GM21576 (cell line): Measurements from ENCODE around the gene DENND6A.
"Not testable (repeated sequence)": the region's sequence is repeated elsewhere in the genome, so short reads cannot be mapped to it uniquely, and the experiment has no call there.

Experiments
- ATAC-seq: cut with Tn5 transposase; IDR thresholded peaks from one replicate; pipeline ENCODE4 v1.9.1; 2021; ENCODE audit warnings: mild to moderate bottlenecking, moderate library complexity; ENCODE audit not compliant: unreplicated experiment

DENND6A gene

GRCh38 chr3:57694146-57694545 lies 1.3 kb upstream of the DENND6A start:
- no peak for ATAC-seq

- ATAC-seq: not testable (repeated sequence)
Observed at GRCh38 chr3:57692133-57692395, 813 bp downstream of the DENND6A start.

GRCh38 chr3:57691411-57692132 lies 1.3 kb downstream of the DENND6A start:
- no peak for ATAC-seq

- ATAC-seq: no peak
Observed at GRCh38 chr3:57689367-57690053, 3.4 kb downstream of the DENND6A start.

- no peak for ATAC-seq
Observed at GRCh38 chr3:57688291-57688690, 4.6 kb downstream of the DENND6A start.

- ATAC-seq: no peak
Observed at GRCh38 chr3:57683286-57683685, 9.6 kb downstream of the DENND6A start.

GRCh38 chr3:57682284-57682683 lies 10.6 kb downstream of the DENND6A start:
- no peak for ATAC-seq

GRCh38 chr3:57681691-57682090 lies 11.2 kb downstream of the DENND6A start:
- no peak for ATAC-seq

- no peak for ATAC-seq
Observed at GRCh38 chr3:57680046-57680445, 12.8 kb downstream of the DENND6A start.

- no peak for ATAC-seq
Observed at GRCh38 chr3:57675530-57675929, 17.3 kb downstream of the DENND6A start.

GRCh38 chr3:57673156-57673555 lies 19.7 kb downstream of the DENND6A start:
- ATAC-seq: no peak

GRCh38 chr3:57670543-57670942 lies 22.3 kb downstream of the DENND6A start:
- ATAC-seq: no peak

GRCh38 chr3:57661404-57661803 lies 31.5 kb downstream of the DENND6A start:
- no peak for ATAC-seq

- ATAC-seq: no peak
Observed at GRCh38 chr3:57659806-57660439, 33.0 kb downstream of the DENND6A start.

- ATAC-seq: no peak
Observed at GRCh38 chr3:57659004-57659673, 33.7 kb downstream of the DENND6A start.

GRCh38 chr3:57658536-57658935 lies 34.3 kb downstream of the DENND6A start:
- no peak for ATAC-seq

- ATAC-seq: no peak
Observed at GRCh38 chr3:57655727-57656126, 37.1 kb downstream of the DENND6A start.

- ATAC-seq: no peak
Observed at GRCh38 chr3:57654267-57654666, 38.6 kb downstream of the DENND6A start.

GRCh38 chr3:57652203-57652602 lies 40.7 kb downstream of the DENND6A start:
- no peak for ATAC-seq

- no peak for ATAC-seq
Observed at GRCh38 chr3:57647292-57647940, 45.5 kb downstream of the DENND6A start.

GRCh38 chr3:57646723-57647122 lies 46.2 kb downstream of the DENND6A start:
- ATAC-seq: no peak
